ENCODE measurements around the gene RUBCNL. TPM values are rescaled to one million over a fixed set of nuclear protein-coding genes. Genes with fewer than 3 reads are reported as not detected.
A peak's percentile ranks its signal among the peaks of the same experiment; 100 is the strongest.
"Not testable (repeated sequence)": the region's sequence is repeated elsewhere in the genome, so short reads cannot be mapped to it uniquely, and the experiment has no call there.

Gene RUBCNL
- total and polyA plus RNA-seq, 4 donors = 0.36 to 4.2 (median 0.96) TPM

- Histone ChIP-seq H3K4me1 (ENCODE audit: control insufficient read depth in 4 of 4, insufficient read depth in 4 of 4, low read length in 3 of 4) (no peaks in the 10 kb centered on the region), H3K9ac (ENCODE audit: low read depth in 1 of 2, low read length in 2 of 2) (no peak overlapping the region), H3K4me3 (ENCODE audit: low read depth in 1 of 3, low read length in 3 of 3) (no peak overlapping the region), H3K27me3 (ENCODE audit: control insufficient read depth in 4 of 4, insufficient read depth in 4 of 4, low read length in 3 of 4) (no peaks in the 10 kb centered on the region), H3K9me3 (ENCODE audit: control insufficient read depth in 4 of 4, low read length in 3 of 4) (no peaks in the 10 kb centered on the region), H3K36me3 (ENCODE audit: control insufficient read depth in 4 of 4, insufficient read depth in 3 of 4, low read depth in 1 of 4, low read length in 3 of 4) (no peaks in the 10 kb centered on the region), H3K27ac (ENCODE audit: low read depth in 1 of 2, low read length in 2 of 2) (peak overlapping the region; percentile 41 to 54)
- TF ChIP-seq FOXA1 (IDR thresholded peaks at IDR 0.05) (no peak), MAX (IDR thresholded peaks at IDR 0.05) (no peak), EGR1 (IDR thresholded peaks at IDR 0.05; ENCODE audit: low read depth in 2 of 2) (no peak), CTCF (IDR thresholded peaks at IDR 0.05; ENCODE audit: low read depth, low read length, missing input control) (no peak), SP1 (IDR thresholded peaks at IDR 0.05) (no peak), GABPA (IDR thresholded peaks at IDR 0.05 in 1 of 2, conservative IDR thresholded peaks at IDR 0.05 in 1 of 2) (no peak)
- 80% methylated on average over 4 of the region's 4 CpGs for WGBS
- DNase-seq (ENCODE audit: low spot score) = no peak
Measured at GRCh38 chr13:46377554-46377953, 9.5 kb downstream of the RUBCNL start.

- TF ChIP-seq NR2F2 (IDR thresholded peaks at IDR 0.05) = no peak
- TF ChIP-seq RXRA (IDR thresholded peaks at IDR 0.05) = no peak
- no peak for TF ChIP-seq GABPA (IDR thresholded peaks at IDR 0.05 in 1 of 2, conservative IDR thresholded peaks at IDR 0.05 in 1 of 2)
- Histone ChIP-seq H3K4me1 (ENCODE audit: control insufficient read depth in 4 of 4, insufficient read depth in 4 of 4, low read length in 3 of 4) (no peaks in the 10 kb centered on the region), H3K27ac (ENCODE audit: low read depth in 1 of 2, low read length in 2 of 2) (no peak overlapping the region), H3K4me3 (ENCODE audit: low read depth in 1 of 3, low read length in 3 of 3) (no peak overlapping the region), H3K36me3 (ENCODE audit: control insufficient read depth in 4 of 4, insufficient read depth in 3 of 4, low read depth in 1 of 4, low read length in 3 of 4) (no peaks in the 10 kb centered on the region), H3K9ac (ENCODE audit: low read depth in 1 of 2, low read length in 2 of 2) (no peak overlapping the region), H3K27me3 (ENCODE audit: control insufficient read depth in 4 of 4, insufficient read depth in 4 of 4, low read length in 3 of 4) (peaks cover 0 to 5% (median 0%) of the 10 kb centered on the region in 4 donors), H3K9me3 (ENCODE audit: control insufficient read depth in 4 of 4, low read length in 3 of 4) (no peaks in the 10 kb centered on the region)
- DNase-seq (ENCODE audit: low spot score) = no peak
- WGBS = 71% methylated on average over 2 of the region's 2 CpGs
Measured at GRCh38 chr13:46374710-46375109, 12.3 kb downstream of the RUBCNL start.

- H3K4me3 ChIP-seq (ENCODE audit: low read depth in 1 of 3, low read length in 3 of 3) = no peak overlapping the region
- no peaks in the 10 kb centered on the region for H3K9me3 ChIP-seq (ENCODE audit: control insufficient read depth in 4 of 4, low read length in 3 of 4)
- WGBS = 68% methylated on average over 1 of the region's 1 CpG
- H3K27ac ChIP-seq (ENCODE audit: low read depth in 1 of 2, low read length in 2 of 2) = no peak overlapping the region
- H3K36me3 ChIP-seq (ENCODE audit: control insufficient read depth in 4 of 4, insufficient read depth in 3 of 4, low read depth in 1 of 4, low read length in 3 of 4) = no peaks in the 10 kb centered on the region
- H3K4me1 ChIP-seq (ENCODE audit: control insufficient read depth in 4 of 4, insufficient read depth in 4 of 4, low read length in 3 of 4) = no peaks in the 10 kb centered on the region
- peaks cover 0 to 5% (median 0%) of the 10 kb centered on the region in 4 donors for H3K27me3 ChIP-seq (ENCODE audit: control insufficient read depth in 4 of 4, insufficient read depth in 4 of 4, low read length in 3 of 4)
- H3K9ac ChIP-seq (ENCODE audit: low read depth in 1 of 2, low read length in 2 of 2) = no peak overlapping the region
- no peak for TF ChIP-seq RAD21 (IDR thresholded peaks at IDR 0.05)
- no peak for TF ChIP-seq NR2F2 (IDR thresholded peaks at IDR 0.05)
- TF ChIP-seq EGR1 (IDR thresholded peaks at IDR 0.05; ENCODE audit: low read depth in 2 of 2) = no peak
- no peak for TF ChIP-seq RXRA (IDR thresholded peaks at IDR 0.05)
- no peak for TF ChIP-seq MAX (IDR thresholded peaks at IDR 0.05)
- TF ChIP-seq REST (IDR thresholded peaks at IDR 0.05) = no peak
- no peak for TF ChIP-seq HNF4G (IDR thresholded peaks at IDR 0.05)
- TF ChIP-seq GABPA (IDR thresholded peaks at IDR 0.05 in 1 of 2, conservative IDR thresholded peaks at IDR 0.05 in 1 of 2) = no peak
- no peak for TF ChIP-seq ZBTB33 (IDR thresholded peaks at IDR 0.05)
- TF ChIP-seq FOXA1 (IDR thresholded peaks at IDR 0.05) = no peak
- no peak for TF ChIP-seq ATF3 (IDR thresholded peaks at IDR 0.05)
- no peak for TF ChIP-seq FOXA2 (IDR thresholded peaks at IDR 0.05)
- no peak for TF ChIP-seq YY1 (IDR thresholded peaks at IDR 0.05)
- no peak for DNase-seq (ENCODE audit: low spot score)
Measured at GRCh38 chr13:46373623-46374022, 13.4 kb downstream of the RUBCNL start.

- not testable (repeated sequence) for H3K27ac ChIP-seq (ENCODE audit: low read depth in 1 of 2, low read length in 2 of 2); DNase-seq (ENCODE audit: low spot score); H3K4me1 ChIP-seq (ENCODE audit: control insufficient read depth in 4 of 4, insufficient read depth in 4 of 4, low read length in 3 of 4); H3K4me3 ChIP-seq (ENCODE audit: low read depth in 1 of 3, low read length in 3 of 3); H3K27me3 ChIP-seq (ENCODE audit: control insufficient read depth in 4 of 4, insufficient read depth in 4 of 4, low read length in 3 of 4); H3K36me3 ChIP-seq (ENCODE audit: control insufficient read depth in 4 of 4, insufficient read depth in 3 of 4, low read depth in 1 of 4, low read length in 3 of 4); H3K9me3 ChIP-seq (ENCODE audit: control insufficient read depth in 4 of 4, low read length in 3 of 4); H3K9ac ChIP-seq (ENCODE audit: low read depth in 1 of 2, low read length in 2 of 2)
- 86% methylated on average over 8 of the region's 8 CpGs for WGBS
Measured at GRCh38 chr13:46372938-46373337, 14.1 kb downstream of the RUBCNL start.

Data from liver (tissue), 9 donors.